ENCODE data around the gene BCLAF1.

- TF ChIP-seq CTCF (IDR thresholded peaks at IDR 0.05; ENCODE audit: low read length) (no peak), EZH2 (optimal IDR thresholded peaks at IDR 0.05; ENCODE audit: low read depth, low read length) (no peak), EZH2phosphoT487 (IDR thresholded peaks at IDR 0.05; ENCODE audit: low read length) (no peak)
Observed at GRCh38 chr6:136230219-136230853, 59.3 kb downstream of the BCLAF1 start.

All from MM.1S (cell line).